GM13976 (cell line): ENCODE results near the gene KRTAP1-5.
"Not testable (repeated sequence)": the region's sequence is repeated elsewhere in the genome, so short reads cannot be mapped to it uniquely, and the experiment has no call there.

Source experiments
- DNase-seq: peaks from one replicate; pipeline ENCODE4 v3.0.0; 2012; ENCODE audit warnings: low spot score
- in situ Hi-C: fragments of 300-500 bp; cut with MboI; formaldehyde crosslinking; loops from one replicate; pipeline ENCODE4 v1.12.0; 2022; ENCODE audit warnings: low sequenced_read_pairs, mixed read lengths, inconsistent platforms; ENCODE audit not compliant: unreplicated experiment
- TF ChIP-seq, protein P1 (sequence below): IDR thresholded peaks from 2 replicates; pipeline ENCODE4 v1.5.1; 2012; ENCODE audit warnings: borderline replicate concordance, mild to moderate bottlenecking; ENCODE audit not compliant: insufficient read depth; ENCODE audit errors: extremely low read depth, missing control alignments, control extremely low read depth

Gene KRTAP1-5

DNA sequence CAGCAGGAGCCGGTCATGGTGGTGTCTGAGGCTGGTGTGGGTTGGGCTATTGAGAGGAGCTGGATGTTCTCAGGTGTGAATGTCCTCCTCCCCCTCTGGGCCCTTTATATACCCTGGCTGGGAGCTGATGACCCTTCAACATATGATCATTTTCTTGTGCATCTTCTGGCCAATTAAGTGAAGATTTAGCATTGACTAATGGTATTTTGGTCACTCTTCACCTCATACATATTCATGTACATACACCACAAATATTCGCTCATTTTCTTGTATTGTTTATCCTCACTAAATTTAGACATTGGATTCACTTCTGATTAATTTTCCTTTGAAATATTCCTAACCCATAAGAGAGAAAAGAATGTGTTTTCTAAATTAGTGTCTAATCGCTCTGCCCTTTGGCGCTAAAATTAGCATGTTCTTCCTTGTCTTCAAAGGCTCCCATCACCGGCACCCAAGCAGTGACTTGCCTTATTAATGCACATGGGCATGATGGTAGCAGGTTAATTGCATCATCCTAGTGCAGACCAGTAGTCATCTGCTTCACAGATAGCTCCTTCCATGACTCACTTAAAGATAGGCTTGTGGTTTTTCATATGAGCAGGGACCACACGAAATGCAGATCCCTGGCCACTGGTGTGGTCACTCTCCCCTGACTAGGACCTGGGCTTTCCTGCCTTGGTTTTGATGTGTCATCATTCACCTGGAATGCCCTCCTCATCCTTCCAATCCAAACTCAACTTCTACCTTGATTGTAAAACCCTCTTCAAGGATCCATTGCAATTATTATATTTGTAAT lies 39.0 kb upstream of the KRTAP1-5 start, which contains the start of gene KRTAP2-4:
TSS of gene KRTAP2-4 (minus strand) at position 51 of the 796 bp plus-strand sequence. CDS start at position 17, 34 bp downstream.
- TF ChIP-seq, protein P1, sequence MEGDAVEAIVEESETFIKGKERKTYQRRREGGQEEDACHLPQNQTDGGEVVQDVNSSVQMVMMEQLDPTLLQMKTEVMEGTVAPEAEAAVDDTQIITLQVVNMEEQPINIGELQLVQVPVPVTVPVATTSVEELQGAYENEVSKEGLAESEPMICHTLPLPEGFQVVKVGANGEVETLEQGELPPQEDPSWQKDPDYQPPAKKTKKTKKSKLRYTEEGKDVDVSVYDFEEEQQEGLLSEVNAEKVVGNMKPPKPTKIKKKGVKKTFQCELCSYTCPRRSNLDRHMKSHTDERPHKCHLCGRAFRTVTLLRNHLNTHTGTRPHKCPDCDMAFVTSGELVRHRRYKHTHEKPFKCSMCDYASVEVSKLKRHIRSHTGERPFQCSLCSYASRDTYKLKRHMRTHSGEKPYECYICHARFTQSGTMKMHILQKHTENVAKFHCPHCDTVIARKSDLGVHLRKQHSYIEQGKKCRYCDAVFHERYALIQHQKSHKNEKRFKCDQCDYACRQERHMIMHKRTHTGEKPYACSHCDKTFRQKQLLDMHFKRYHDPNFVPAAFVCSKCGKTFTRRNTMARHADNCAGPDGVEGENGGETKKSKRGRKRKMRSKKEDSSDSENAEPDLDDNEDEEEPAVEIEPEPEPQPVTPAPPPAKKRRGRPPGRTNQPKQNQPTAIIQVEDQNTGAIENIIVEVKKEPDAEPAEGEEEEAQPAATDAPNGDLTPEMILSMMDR, result no peak
- DNase-seq, result no peak
- in situ Hi-C loops, result no loop called here

DNA sequence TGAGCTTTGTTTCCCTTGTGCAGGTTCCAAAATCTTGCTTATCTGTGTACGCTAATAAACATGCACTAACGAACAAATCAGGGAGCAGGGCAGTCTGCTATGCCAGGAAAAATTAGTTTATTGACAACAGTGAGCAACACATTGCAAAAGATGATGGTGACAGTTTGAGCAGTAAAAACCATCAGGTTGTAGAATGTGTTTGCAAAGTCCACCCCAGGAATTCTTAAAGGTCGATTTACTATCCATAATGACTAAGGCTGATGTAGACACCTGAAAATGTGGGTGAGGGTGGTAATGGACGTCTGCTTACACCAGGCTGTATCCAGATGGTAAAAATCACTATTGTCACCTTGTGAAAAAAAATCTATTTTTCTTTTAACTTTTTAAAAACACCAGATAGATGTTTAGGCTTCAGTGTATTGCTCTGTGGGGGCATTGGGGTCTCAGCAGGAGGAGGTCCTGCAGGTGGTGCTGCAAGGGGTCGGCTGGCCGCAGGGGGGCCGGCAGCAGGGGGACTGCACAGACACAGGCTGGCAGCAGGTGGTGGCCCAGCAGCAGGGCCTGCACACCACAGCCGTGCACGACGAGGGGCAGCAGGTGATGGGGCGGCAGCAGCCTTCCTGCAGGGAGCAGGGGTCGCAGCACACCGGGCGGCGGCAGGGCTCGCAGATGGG lies 38.1 kb upstream of the KRTAP1-5 start:
- in situ Hi-C loops, DNase-seq: not testable (repeated sequence)

DNA sequence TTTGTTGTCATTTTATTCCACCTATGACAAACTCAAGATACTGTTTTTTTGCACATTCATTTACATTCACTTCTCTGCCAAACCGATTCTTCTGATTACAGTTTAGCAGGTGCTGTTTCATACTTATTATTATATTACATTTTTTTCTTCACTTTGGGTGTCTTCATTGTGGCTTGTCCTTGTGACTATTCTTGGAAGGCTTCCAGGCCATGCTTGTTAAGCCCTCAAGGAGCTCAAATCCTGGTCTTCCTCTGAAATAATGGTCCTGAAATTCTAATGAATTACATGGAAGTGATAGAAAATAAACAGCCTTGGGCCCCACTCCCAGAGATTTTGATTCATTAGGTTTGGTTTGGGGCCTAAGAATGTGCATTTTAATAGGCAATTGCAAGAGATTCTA lies 37.3 kb upstream of the KRTAP1-5 start:
- DNase-seq, result no peak
- TF ChIP-seq, protein P1, result no peak
- in situ Hi-C loops, result no loop called here

DNA sequence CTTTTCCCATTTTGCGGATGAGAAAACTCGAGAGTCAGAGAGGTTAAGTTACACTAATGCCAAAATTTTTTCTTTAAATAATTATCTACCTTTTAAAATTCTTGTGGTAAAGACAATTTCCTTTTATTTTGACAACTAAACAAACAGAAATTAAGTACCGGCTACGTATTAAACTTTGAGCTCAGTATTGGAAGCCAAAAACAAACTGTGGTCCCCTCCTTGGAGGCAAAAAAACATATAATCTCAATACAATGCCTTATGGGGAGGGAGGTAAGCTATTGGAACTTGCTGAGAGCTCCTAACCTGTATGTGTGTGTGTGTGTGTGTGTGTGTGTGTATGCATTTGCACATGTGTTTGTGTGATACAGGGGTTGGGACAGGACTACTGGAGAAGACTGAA lies 36.4 kb upstream of the KRTAP1-5 start:
- no peak for DNase-seq
- in situ Hi-C loops, result no loop called here

DNA sequence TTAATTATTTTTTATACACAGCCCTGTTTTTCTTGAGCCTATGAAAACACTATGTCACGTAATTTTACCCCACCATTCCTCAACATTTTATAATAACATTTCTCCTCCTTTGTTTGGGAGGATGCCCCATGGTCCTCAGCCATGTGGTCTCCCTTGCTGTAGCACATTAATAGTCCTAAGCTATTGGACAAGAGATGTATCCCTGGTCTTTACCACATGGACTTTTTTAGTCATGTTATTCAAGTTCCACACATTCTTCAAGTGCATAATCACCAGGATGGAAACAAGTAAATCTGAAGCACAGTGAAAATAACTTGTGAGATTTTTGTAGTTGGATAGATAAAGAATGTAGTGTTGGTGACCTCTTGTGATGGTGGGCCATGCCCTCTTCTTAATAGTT lies 35.0 kb upstream of the KRTAP1-5 start:
- in situ Hi-C loops, result no loop called here
- DNase-seq, result no peak
- TF ChIP-seq, protein P1, result no peak

More for the DNA sequence above, 36.4 kb upstream of the KRTAP1-5 start:
- TF ChIP-seq, protein P1, result no peak

DNA sequence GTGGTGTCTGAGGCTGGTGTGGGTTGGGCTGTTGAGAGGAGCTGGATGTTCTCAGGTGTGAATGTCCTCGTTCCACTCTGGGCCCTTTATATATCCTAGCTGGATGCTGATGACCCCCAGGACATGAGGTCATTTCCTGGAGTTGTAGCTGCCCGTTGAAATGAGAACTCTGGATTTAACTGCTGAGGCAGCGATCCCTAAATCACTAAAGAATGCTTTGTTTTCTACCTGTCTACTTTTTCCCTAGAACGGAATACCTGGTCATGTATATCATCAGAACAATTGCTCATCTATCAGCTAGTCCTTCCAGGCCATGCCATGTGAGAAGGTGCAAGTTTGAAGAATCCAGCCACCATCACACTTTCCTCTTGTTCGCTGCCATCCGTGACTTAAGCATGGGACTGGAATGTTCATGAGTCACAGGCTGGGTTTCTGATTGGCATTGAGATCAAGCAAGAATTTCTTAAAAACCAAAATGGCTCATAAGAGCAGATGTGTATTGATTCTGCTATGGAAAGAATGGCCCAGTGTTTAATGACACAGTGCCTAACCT lies 33.1 kb upstream of the KRTAP1-5 start, which contains the start of gene KRTAP2-3:
TSS of gene KRTAP2-3 (minus strand) at position 63 of the 553 bp plus-strand sequence. CDS start 64 bp downstream, outside the sequence.
- TF ChIP-seq, protein P1, result no peak
- no peak for DNase-seq
- in situ Hi-C loops, result no loop called here

DNA sequence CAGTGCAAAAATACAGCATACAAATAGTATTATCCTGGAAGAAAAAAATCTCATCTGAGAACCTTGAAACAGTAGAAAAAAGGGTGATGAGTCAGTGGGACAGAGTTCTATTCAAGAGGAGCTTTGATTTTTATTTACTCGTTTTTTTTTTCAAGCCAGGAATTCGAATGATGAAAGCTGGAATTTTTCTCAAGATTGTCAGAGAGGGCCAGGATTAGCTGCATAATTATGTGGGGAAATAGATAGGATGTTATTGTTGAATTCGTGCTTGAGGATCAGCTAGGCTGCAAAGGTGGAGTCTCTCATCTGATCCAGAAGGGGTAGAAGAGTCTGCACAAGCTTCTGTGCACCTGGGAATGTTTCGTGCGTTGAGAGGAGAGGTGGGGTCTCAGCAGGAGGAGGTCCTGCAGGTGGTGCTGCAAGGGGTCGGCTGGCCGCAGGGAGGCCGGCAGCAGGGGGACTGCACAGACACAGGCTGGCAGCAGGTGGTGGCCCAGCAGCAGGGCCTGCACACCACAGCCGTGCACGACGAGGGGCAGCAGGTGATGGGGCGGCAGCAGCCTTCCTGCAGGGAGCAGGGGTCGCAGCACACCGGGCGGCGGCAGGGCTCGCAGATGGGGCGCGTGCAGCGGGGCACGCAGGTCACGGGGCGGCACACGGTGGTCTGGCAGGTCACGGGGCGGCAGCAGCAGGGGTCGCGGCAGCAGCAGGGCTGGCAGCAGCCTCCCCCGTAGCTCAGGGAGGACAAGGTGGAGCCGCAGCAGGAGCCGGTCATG lies 32.5 kb upstream of the KRTAP1-5 start:
- in situ Hi-C loops, DNase-seq: not testable (repeated sequence)
